GM12878 (cell line): Measurements from ENCODE around the gene TCEAL7. TPM values are rescaled to one million over a fixed set of nuclear protein-coding genes. Genes with fewer than 3 reads are reported as not detected.

Experiments used
- ATAC-seq: fragments of 200-7000 bp; cut with Tn5 transposase; 3 replicates; pipeline ENCODE4 v1.9.1; 2020; ENCODE audit warnings: mild to moderate bottlenecking, moderate library complexity
- BruUV-seq: library from RNA; stranded (reverse); fragments of 400-500 nt; replicated peaks from 2 replicates; lab custom pipeline; 2021; lab: Mats Ljungman, UMichigan
- CTCF ChIA-PET: fragments of 300-600 bp; sonication (Branson Sonifier 250); formaldehyde crosslinking; extraction: SDS; loops from one replicate; lab custom pipeline; 2021; ENCODE audit warnings: inconsistent platforms; lab: Yijun Ruan, JAX
- POLR2A ChIA-PET: fragments of 350-600 bp; formaldehyde crosslinking; extraction: SDS; loops from one replicate; lab custom pipeline; 2021; ENCODE audit warnings: inconsistent platforms; lab: Charles Lee
- RAD21 ChIA-PET: fragments of 300-600 bp; sonication (Branson Sonifier 250); formaldehyde crosslinking; loops from one replicate; lab custom pipeline; 2023; ENCODE audit warnings: antibody characterized with exemption; ENCODE audit not compliant: unreplicated experiment; lab: Charles Lee
- SMC1A ChIA-PET: fragments of 300-600 bp; sonication (Branson Sonifier 250); formaldehyde crosslinking; loops from one replicate; lab custom pipeline; 2023; ENCODE audit not compliant: unreplicated experiment, uncharacterized antibody; lab: Charles Lee
- DNase-seq: peaks from one replicate; pipeline ENCODE4 v3.0.0-alpha.2; 2011; ENCODE audit warnings: low read depth, low spot score
- FAIRE-seq: peaks from 3 replicates; lab custom pipeline; 2011; peaks lifted over from hg19 to GRCh38; lab: Jason Lieb, UNC
- H2AFZ ChIP-seq: 2 replicates; pipeline ENCODE4 v1.6.0; 2011; ENCODE audit warnings: low read depth, low read length, control low read depth; ENCODE audit not compliant: control insufficient read depth
- H3K27ac ChIP-seq: 2 replicates; pipeline ENCODE4 v1.5.1; 2011; ENCODE audit warnings: control low read depth; ENCODE audit not compliant: control insufficient read depth, insufficient read depth
- H3K27me3 ChIP-seq, 2 experiments: replicated peaks in 1 of 2; 2 replicates each; pipeline versions ENCODE4 v1.6.0 to v1.6.1; 2011; ENCODE audit warnings: low read length in 1 of 2; ENCODE audit not compliant: control insufficient read depth in 2 of 2, insufficient read depth in 2 of 2
- H3K36me3 ChIP-seq, 2 experiments: 2 replicates each; pipeline ENCODE4 v1.5.1; 2011; ENCODE audit warnings: low read length in 1 of 2; ENCODE audit not compliant: control insufficient read depth in 2 of 2, insufficient read depth in 2 of 2
- H3K4me1 ChIP-seq: 2 replicates; pipeline ENCODE4 v1.6.1; 2011; ENCODE audit warnings: mild to moderate bottlenecking, low read length, moderate library complexity, mixed read lengths; ENCODE audit not compliant: control insufficient read depth, insufficient read depth
- H3K4me2 ChIP-seq: 2 replicates; pipeline ENCODE4 v1.6.0; 2011; ENCODE audit warnings: control low read depth; ENCODE audit not compliant: control insufficient read depth, insufficient read depth
- H3K4me3 ChIP-seq: fragments of 200-600 bp; sonication (generic); 2 replicates; pipeline ENCODE4 v1.5.1; 2016
- H3K79me2 ChIP-seq: 2 replicates; pipeline ENCODE4 v1.6.0; 2011; ENCODE audit warnings: low read length; ENCODE audit not compliant: control insufficient read depth, insufficient read depth
- H3K9ac ChIP-seq: 2 replicates; pipeline ENCODE4 v1.8.0; 2011; ENCODE audit warnings: low read length, control low read depth, mixed read lengths; ENCODE audit not compliant: control insufficient read depth, insufficient read depth
- H3K9me3 ChIP-seq: replicated peaks from 3 replicates; pipeline ENCODE4 v1.5.1; 2011; ENCODE audit warnings: mild to moderate bottlenecking, low read length; ENCODE audit not compliant: control insufficient read depth, insufficient read depth
- H4K20me1 ChIP-seq: 2 replicates; pipeline ENCODE4 v1.6.0; 2011; ENCODE audit not compliant: control insufficient read depth, insufficient read depth
- CEBPB ChIP-seq, 2 experiments: fragments of 150-350 bp in 1 of 2; IDR thresholded peaks; 2 replicates each; pipeline ENCODE4 v1.6.1; 2012 to 2014; ENCODE audit warnings: low read depth in 2 of 2, low read length in 2 of 2, borderline replicate concordance in 1 of 2, inconsistent platforms in 1 of 2
- CHD2 ChIP-seq: IDR thresholded peaks from 2 replicates; pipeline ENCODE4 v1.6.1; 2011; ENCODE audit warnings: low read depth, low read length, improper control_type of control experiment, borderline replicate concordance
- IKZF1 ChIP-seq: fragments of 450-650 bp; conservative IDR thresholded peaks from 2 replicates; pipeline ENCODE4 v1.6.1; 2017; ENCODE audit warnings: antibody characterized with exemption, mild to moderate bottlenecking
- IRF5 ChIP-seq: fragments of 450-650 bp; IDR thresholded peaks from 2 replicates; pipeline ENCODE4 v1.6.1; 2017; ENCODE audit warnings: borderline replicate concordance
- POLR2A ChIP-seq: IDR thresholded peaks from 2 replicates; pipeline ENCODE4 v1.6.1; 2011; ENCODE audit warnings: low read depth, mild to moderate bottlenecking, low read length
- USF1 ChIP-seq: IDR thresholded peaks from 2 replicates; pipeline ENCODE4 v1.6.1; 2011; ENCODE audit warnings: borderline replicate concordance, low read depth, mild to moderate bottlenecking, moderate library complexity, mixed read lengths, low read length; ENCODE audit not compliant: insufficient read depth; ENCODE audit errors: extremely low read length
- ZNF24 ChIP-seq: fragments of 450-650 bp; IDR thresholded peaks from 2 replicates; pipeline ENCODE4 v1.6.1; 2017; ENCODE audit warnings: antibody characterized with exemption, mild to moderate bottlenecking
- ZNF384 ChIP-seq: IDR thresholded peaks from 2 replicates; pipeline ENCODE4 v1.6.1; 2012; ENCODE audit warnings: low read depth, mild to moderate bottlenecking, low read length, improper control_type of control experiment, borderline replicate concordance
- WGBS: methylation state at CpG from one replicate; pipeline ENCODE4 v1.1.6; 2016; ENCODE audit warnings: low lambda C conversion rate; ENCODE audit not compliant: insufficient replicate concordance, insufficient coverage; ENCODE audit errors: missing lambda C conversion rate; 5-methylcytosine and 5-hydroxymethylcytosine counted together
- in situ Hi-C: fragments of 300-500 bp; cut with MboI; formaldehyde crosslinking; loops from 9 replicates; pipeline ENCODE4 v1.14.3; 2018; ENCODE audit warnings: mixed read lengths
- intact Hi-C: fragments of 100-400 bp; cut with micrococcal nuclease; formaldehyde crosslinking; loops from one replicate; pipeline ENCODE4 v1.14.2; 2022; ENCODE audit not compliant: unreplicated experiment
- polyA plus RNA-seq, 11 experiments: library from polyadenylated mRNA; depleted of rRNA in 4 of 11; unstranded in 6 of 11; stranded (reverse) in 5 of 11; fragments of >200 nt; fragmentation: Nextera tagmentation in 4 of 11; fragmentation: Illumina TruSeq in 1 of 11; extraction: Ambion mirVana in 4 of 11; extraction: Trizol in 1 of 11; gene quantifications; 1 replicate in 1 of 11; 2 replicates in 10 of 11; pipeline versions ENCODE4 v1.2.1 to v1.2.3, GENCODE V29; 2011 to 2016; ENCODE audit warnings: inconsistent platforms in 2 of 11, missing spikeins in 2 of 11, low read depth in 1 of 11
- total RNA-seq, 4 experiments: library from RNA; depleted of rRNA in 3 of 4; stranded (reverse); fragments of >200 nt in 3 of 4; fragmentation: Illumina TruSeq in 1 of 4; extraction: Trizol in 1 of 4; gene quantifications; 2 replicates each; pipeline versions ENCODE4 v1.2.1 to v1.2.3, GENCODE V29; 2013 to 2021

The TCEAL7 gene
- total and polyA plus RNA-seq, 10 of the 15 experiments (the other 5 are each of a cell fraction or from before 2014, with no cell fraction given) = not detected

GRCh38 chrX:103373581-103373980 is 43.5 kb downstream of the TCEAL7 start (continued):
- TF ChIP-seq IRF5 (no peak), ZNF24 (no peak), CHD2 (no peak), IKZF1 (no peak)

GRCh38 chrX:103376118-103376978 is 46.3 kb downstream of the TCEAL7 start, which contains the start of gene BEX3:
Gene BEX3 (plus strand): TSS chrX:103376538. CDS start chrX:103377522, 984 bp downstream.
- Histone ChIP-seq H3K9ac (no peak within 1 kb of the TSS), H3K4me1 (no peaks in the 10 kb centered on the region), H2AFZ (peak within 1 kb of the TSS; percentile 55), H3K4me2 (no peak within 1 kb of the TSS), H3K27ac (no peak within 1 kb of the TSS), H3K27me3 (no peaks in the 10 kb centered on the region), H3K9me3 (no peaks in the 10 kb centered on the region), H4K20me1 (no peaks in the 10 kb centered on the region), H3K79me2 (no peaks in the 10 kb centered on the region), H3K36me3 (no peaks in the 10 kb centered on the region), H3K4me3 (peak within 1 kb of the TSS; percentile 36; the same call in 1 of the 2 replicates)
- intact Hi-C loops (no loop called here), in situ Hi-C loops (no loop called here)
- no peak for TF ChIP-seq CEBPB (IDR thresholded peaks at IDR 0.05; ENCODE audit: borderline replicate concordance in 1 of 2, low read depth in 2 of 2, low read length in 2 of 2)
- no peak for TF ChIP-seq ZNF384
- TF ChIP-seq POLR2A = peak; percentile 50; the same call in 1 of the 2 replicates
- TF ChIP-seq USF1 = peak; percentile 78
- ChIA-PET CTCF (no interaction called here), POLR2A (no interaction called here), RAD21 (no interaction called here), SMC1A (no interaction called here)
- ATAC-seq = no peak
- 35% methylated on average over 41 of the region's 62 CpGs for WGBS
- no TSS peak for BruUV-seq
- no peak for FAIRE-seq
- DNase-seq = no peak
